ENCODE data around the gene OIP5.

OIP5 gene

GRCh38 chr15:41286665-41287333 is 45.6 kb downstream of the OIP5 start:
- H3K4me2 ChIP-seq (ENCODE audit: low read length): peak overlapping the region; percentile 24
- H3F3A ChIP-seq (ENCODE audit: control insufficient read depth, insufficient read depth): peaks cover 16% of the 10 kb centered on the region
- no peaks in the 10 kb centered on the region for H3K9me2 ChIP-seq (replicated peaks; ENCODE audit: control insufficient read depth, low read length)
- no peaks in the 10 kb centered on the region for H3K9me3 ChIP-seq (ENCODE audit: control insufficient read depth, insufficient read depth, low read length)
- H3K27me3 ChIP-seq (ENCODE audit: control insufficient read depth, low read length): no peaks in the 10 kb centered on the region
- peak overlapping the region; percentile 22; the same call in 1 of the 2 replicates for H3K4me3 ChIP-seq (ENCODE audit: low read length)
- no peaks in the 10 kb centered on the region for H4K20me1 ChIP-seq (ENCODE audit: control insufficient read depth, insufficient read depth, low read depth, low read length)
- H3K27ac ChIP-seq (ENCODE audit: low read depth, low read length): no peak overlapping the region
- peaks cover 67% of the 10 kb centered on the region for H3K79me2 ChIP-seq (ENCODE audit: control insufficient read depth, low read length)
- H3K36me3 ChIP-seq (ENCODE audit: control insufficient read depth, low read length): peaks cover 74% of the 10 kb centered on the region
- H3K4me1 ChIP-seq (ENCODE audit: control insufficient read depth, low read length): peaks cover 77% of the 10 kb centered on the region
- no peak for TF ChIP-seq CTCF (IDR thresholded peaks at IDR 0.05; ENCODE audit: low read depth, low read length, poor library complexity, severe bottlenecking)
- TF ChIP-seq EZH2phosphoT487 (IDR thresholded peaks at IDR 0.05; ENCODE audit: borderline replicate concordance, low read length): no peak

GRCh38 chr15:41285285-41285684 is 47.1 kb downstream of the OIP5 start:
- H3K27ac ChIP-seq (ENCODE audit: low read depth, low read length): peak overlapping the region; percentile 93
- H3K36me3 ChIP-seq (ENCODE audit: control insufficient read depth, low read length): peaks cover 63% of the 10 kb centered on the region
- H3K79me2 ChIP-seq (ENCODE audit: control insufficient read depth, low read length): peaks cover 56% of the 10 kb centered on the region
- no peaks in the 10 kb centered on the region for H4K20me1 ChIP-seq (ENCODE audit: control insufficient read depth, insufficient read depth, low read depth, low read length)
- H3K9me3 ChIP-seq (ENCODE audit: control insufficient read depth, insufficient read depth, low read length): no peaks in the 10 kb centered on the region
- H3K4me1 ChIP-seq (ENCODE audit: control insufficient read depth, low read length): peaks cover 62% of the 10 kb centered on the region
- H3F3A ChIP-seq (ENCODE audit: control insufficient read depth, insufficient read depth): peaks cover 14% of the 10 kb centered on the region
- H3K27me3 ChIP-seq (ENCODE audit: control insufficient read depth, low read length): no peaks in the 10 kb centered on the region
- TF ChIP-seq CTCF (IDR thresholded peaks at IDR 0.05; ENCODE audit: low read depth, low read length, poor library complexity, severe bottlenecking) (no peak), EZH2phosphoT487 (IDR thresholded peaks at IDR 0.05; ENCODE audit: borderline replicate concordance, low read length) (no peak)
- H3K9me2 ChIP-seq (replicated peaks; ENCODE audit: control insufficient read depth, low read length): no peaks in the 10 kb centered on the region
- peak overlapping the region; percentile 92 for H3K4me3 ChIP-seq (ENCODE audit: low read length)
- H3K4me2 ChIP-seq (ENCODE audit: low read length): peak overlapping the region; percentile 61

GRCh38 chr15:41284427-41285177 is 47.8 kb downstream of the OIP5 start:
- peaks cover 59% of the 10 kb centered on the region for H3K36me3 ChIP-seq (ENCODE audit: control insufficient read depth, low read length)
- H3F3A ChIP-seq (ENCODE audit: control insufficient read depth, insufficient read depth): peaks cover 13% of the 10 kb centered on the region
- no peak for TF ChIP-seq EZH2phosphoT487 (IDR thresholded peaks at IDR 0.05; ENCODE audit: borderline replicate concordance, low read length)
- TF ChIP-seq CTCF (IDR thresholded peaks at IDR 0.05; ENCODE audit: low read depth, low read length, poor library complexity, severe bottlenecking): no peak

More at GRCh38 chr15:41284427-41285177, 47.8 kb downstream of the OIP5 start:
- Histone ChIP-seq H3K9me3 (ENCODE audit: control insufficient read depth, insufficient read depth, low read length) (no peaks in the 10 kb centered on the region), H4K20me1 (ENCODE audit: control insufficient read depth, insufficient read depth, low read depth, low read length) (no peaks in the 10 kb centered on the region), H3K4me3 (ENCODE audit: low read length) (peak overlapping the region; percentile 92), H3K4me2 (ENCODE audit: low read length) (peak overlapping the region; percentile 61), H3K4me1 (ENCODE audit: control insufficient read depth, low read length) (peaks cover 55% of the 10 kb centered on the region), H3K79me2 (ENCODE audit: control insufficient read depth, low read length) (peaks cover 53% of the 10 kb centered on the region), H3K27ac (ENCODE audit: low read depth, low read length) (peak overlapping the region; percentile 93), H3K9me2 (replicated peaks; ENCODE audit: control insufficient read depth, low read length) (no peaks in the 10 kb centered on the region), H3K27me3 (ENCODE audit: control insufficient read depth, low read length) (no peaks in the 10 kb centered on the region)
